ENCODE results near the gene NDUFAF3. TPM values are rescaled to one million over a fixed set of nuclear protein-coding genes. Genes with fewer than 3 reads are reported as not detected.
A peak's percentile ranks its signal among the peaks of the same experiment; 100 is the strongest.

Gene NDUFAF3
- total and polyA plus RNA-seq, 7 donors: 60.6 to 150 (median 100) TPM

DNA sequence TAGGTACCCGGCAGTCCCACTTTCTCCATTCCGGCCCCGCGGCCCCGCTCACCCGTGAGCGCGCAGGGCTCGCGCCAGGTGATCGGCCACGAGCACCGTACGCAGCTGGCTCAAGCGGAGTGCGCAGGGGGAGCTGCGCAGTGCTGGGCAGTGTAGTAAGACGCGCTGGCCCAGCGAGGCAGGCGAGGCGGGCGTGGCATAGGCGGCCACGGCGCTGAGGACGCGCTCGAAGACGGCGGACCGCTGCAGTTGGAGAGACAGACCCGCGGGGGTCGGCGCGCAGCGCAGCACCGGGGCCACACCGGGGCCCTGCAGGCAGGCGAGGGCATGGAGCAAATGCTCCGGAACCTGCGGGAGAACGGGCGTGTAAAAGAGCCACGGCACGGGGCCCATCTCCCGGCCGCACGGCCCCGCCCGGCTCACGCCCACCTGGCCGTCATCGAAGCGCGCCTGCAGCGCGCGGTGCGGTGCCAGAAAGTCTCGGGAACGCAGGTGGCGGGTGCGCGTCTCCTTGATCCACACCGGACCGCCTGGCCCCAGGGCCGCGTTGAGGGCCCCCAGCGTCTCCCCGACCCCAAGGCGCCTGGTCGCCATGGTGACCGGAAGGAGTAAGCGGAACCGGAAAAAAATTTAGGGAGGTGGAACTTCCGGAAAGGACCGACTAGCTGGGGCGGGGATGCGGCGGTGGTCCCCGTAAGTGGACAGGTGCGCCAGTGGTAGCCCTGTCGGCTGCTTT lies 3.8 kb upstream of the NDUFAF3 start, which contains the start of gene DALRD3:
DALRD3 (minus strand) TSS at position 610 of the 736 bp plus-strand sequence; CDS start at position 594, 16 bp downstream.
- 0 to 1% (median 1%) methylated on average over 57 to 85 of the region's 85 CpGs for WGBS, 3 donors
- H3K4me1 ChIP-seq: peaks cover 39% of the 10 kb centered on the region
- DNase-seq: peak; percentile 62 to 79
- H3K36me3 ChIP-seq (ENCODE audit: insufficient read depth in 1 of 2, low read depth in 1 of 2): peaks cover 3 to 39% of the 10 kb centered on the region in 2 donors
- ATAC-seq: peak in 1 of 4 donors; percentile 17
- no peaks in the 10 kb centered on the region for H3K9me3 ChIP-seq
- no peaks in the 10 kb centered on the region for H3K27me3 ChIP-seq (ENCODE audit: insufficient read depth in 3 of 3, low read length in 2 of 3)
- intact Hi-C loops (cut with DNase I): no loop called here
- H3K4me3 ChIP-seq: peak within 1 kb of the TSS; percentile 81
- TF ChIP-seq, protein P1, sequence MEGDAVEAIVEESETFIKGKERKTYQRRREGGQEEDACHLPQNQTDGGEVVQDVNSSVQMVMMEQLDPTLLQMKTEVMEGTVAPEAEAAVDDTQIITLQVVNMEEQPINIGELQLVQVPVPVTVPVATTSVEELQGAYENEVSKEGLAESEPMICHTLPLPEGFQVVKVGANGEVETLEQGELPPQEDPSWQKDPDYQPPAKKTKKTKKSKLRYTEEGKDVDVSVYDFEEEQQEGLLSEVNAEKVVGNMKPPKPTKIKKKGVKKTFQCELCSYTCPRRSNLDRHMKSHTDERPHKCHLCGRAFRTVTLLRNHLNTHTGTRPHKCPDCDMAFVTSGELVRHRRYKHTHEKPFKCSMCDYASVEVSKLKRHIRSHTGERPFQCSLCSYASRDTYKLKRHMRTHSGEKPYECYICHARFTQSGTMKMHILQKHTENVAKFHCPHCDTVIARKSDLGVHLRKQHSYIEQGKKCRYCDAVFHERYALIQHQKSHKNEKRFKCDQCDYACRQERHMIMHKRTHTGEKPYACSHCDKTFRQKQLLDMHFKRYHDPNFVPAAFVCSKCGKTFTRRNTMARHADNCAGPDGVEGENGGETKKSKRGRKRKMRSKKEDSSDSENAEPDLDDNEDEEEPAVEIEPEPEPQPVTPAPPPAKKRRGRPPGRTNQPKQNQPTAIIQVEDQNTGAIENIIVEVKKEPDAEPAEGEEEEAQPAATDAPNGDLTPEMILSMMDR (IDR thresholded peaks at IDR 0.05): no peak
- peak within 1 kb of the TSS; percentile 74 for H3K27ac ChIP-seq

DNA sequence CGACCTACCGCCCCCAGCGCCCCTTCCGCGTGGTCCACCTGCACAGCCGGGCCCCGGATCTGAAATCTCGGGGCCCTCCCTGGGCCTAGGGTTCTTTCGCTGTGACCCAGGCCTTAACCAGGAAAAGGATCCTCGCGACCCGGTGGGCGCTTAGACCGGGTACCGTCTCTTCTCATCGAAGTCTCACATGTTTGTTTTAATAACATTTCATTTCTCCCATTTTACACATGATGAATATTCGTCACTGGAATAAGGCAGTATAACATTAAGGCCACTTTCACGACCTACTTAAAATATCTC lies 3.3 kb upstream of the NDUFAF3 start:
- H3K4me3 ChIP-seq: peak overlapping the region; percentile 81
- ATAC-seq (no peak), DNase-seq (no peak)
- no peaks in the 10 kb centered on the region for H3K9me3 ChIP-seq
- H3K27ac ChIP-seq: peak overlapping the region; percentile 74
- intact Hi-C loops (cut with DNase I): no loop called here
- peaks cover 39% of the 10 kb centered on the region for H3K4me1 ChIP-seq
- WGBS, 3 donors: 2 to 4% (median 4%) methylated on average over 18 of the region's 18 CpGs
- TF ChIP-seq, protein P1 (IDR thresholded peaks at IDR 0.05): no peak
- no peaks in the 10 kb centered on the region for H3K27me3 ChIP-seq (ENCODE audit: insufficient read depth in 3 of 3, low read length in 2 of 3)
- H3K36me3 ChIP-seq (ENCODE audit: insufficient read depth in 1 of 2, low read depth in 1 of 2): peaks cover 2 to 44% of the 10 kb centered on the region in 2 donors

- Histone ChIP-seq H3K9me3 (no peaks in the 10 kb centered on the region), H3K27me3 (ENCODE audit: insufficient read depth in 3 of 3, low read length in 2 of 3) (no peaks in the 10 kb centered on the region), H3K4me3 (peak overlapping the region; percentile 86), H3K36me3 (ENCODE audit: insufficient read depth in 1 of 2, low read depth in 1 of 2) (peaks cover 0 to 45% of the 10 kb centered on the region in 2 donors), H3K4me1 (peaks cover 39% of the 10 kb centered on the region), H3K27ac (peak overlapping the region; percentile 98)
- WGBS, 3 donors: 41 to 48% (median 44%) methylated on average over 12 of the region's 12 CpGs
- intact Hi-C loops (cut with DNase I): no loop called here
- DNase-seq: peak in 1 of 2 donors; percentile 52
- TF ChIP-seq, protein P1 (IDR thresholded peaks at IDR 0.05): no peak
- ATAC-seq: no peak
Observed at GRCh38 chr3:49019941-49020329, 2.0 kb upstream of the NDUFAF3 start.

- H3K27me3 ChIP-seq (ENCODE audit: insufficient read depth in 3 of 3, low read length in 2 of 3): no peaks in the 10 kb centered on the region
- peaks cover 0 to 45% of the 10 kb centered on the region in 2 donors for H3K36me3 ChIP-seq (ENCODE audit: insufficient read depth in 1 of 2, low read depth in 1 of 2)
- peaks cover 44% of the 10 kb centered on the region for H3K4me1 ChIP-seq
- intact Hi-C loops (cut with DNase I): no loop called here
- 2 to 4% (median 3%) methylated on average over 42 to 51 of the region's 51 CpGs for WGBS, 3 donors
- no peaks in the 10 kb centered on the region for H3K9me3 ChIP-seq
- peak in 2 of 4 donors; percentile 1 to 2 for ATAC-seq
- H3K27ac ChIP-seq: peak overlapping the region; percentile 98
- TF ChIP-seq, protein P1 (IDR thresholded peaks at IDR 0.05): no peak
- peak overlapping the region; percentile 86 for H3K4me3 ChIP-seq
- peak; percentile 61 to 77 for DNase-seq
Observed at GRCh38 chr3:49020330-49021212, 1.4 kb upstream of the NDUFAF3 start.

Measured in psoas muscle (tissue), 8 donors.